HepG2 (cell line): ENCODE measurements around the gene ALPK3. TPM values are rescaled to one million over a fixed set of nuclear protein-coding genes. Genes with fewer than 3 reads are reported as not detected.

Experiments
- ATAC-seq: fragments of 200-7000 bp; cut with Tn5 transposase; 3 replicates; pipeline ENCODE4 v1.9.1; 2020; ENCODE audit warnings: mild to moderate bottlenecking, moderate library complexity
- BruUV-seq: library from RNA; stranded (reverse); fragments of 400-500 nt; replicated peaks from 2 replicates; lab custom pipeline; 2021; lab: Mats Ljungman, UMichigan
- CTCF ChIA-PET: fragments of 300-600 bp; formaldehyde crosslinking; extraction: SDS; loops from one replicate; lab custom pipeline; 2021; ENCODE audit warnings: low total read pairs, inconsistent platforms, low intra/inter-chr PET ratio; lab: Yijun Ruan, JAX
- POLR2A ChIA-PET: fragments of 350-600 bp; sonication (Branson Sonifier 250); formaldehyde crosslinking; loops from one replicate; lab custom pipeline; 2020; ENCODE audit warnings: antibody characterized with exemption, inconsistent platforms; lab: Yijun Ruan, JAX
- DNase-seq: peaks from one replicate; pipeline ENCODE4 v3.0.0-alpha.2; 2015; ENCODE audit warnings: low spot score
- FAIRE-seq: peaks from 3 replicates; lab custom pipeline; 2011; peaks lifted over from hg19 to GRCh38; lab: Jason Lieb, UNC
- H2AFZ ChIP-seq: one replicate; pipeline ENCODE4 v1.6.1; 2011; ENCODE audit warnings: low read length, inconsistent platforms
- H3K27ac ChIP-seq: fragments of 300-600 bp; 3 replicates; pipeline ENCODE4 v1.8.0; 2011; ENCODE audit warnings: mixed run types, mild to moderate bottlenecking, mixed read lengths, low read length, inconsistent platforms; ENCODE audit not compliant: insufficient read depth; ENCODE audit errors: extremely low read length
- H3K27me3 ChIP-seq, 2 experiments: fragments of 200-600 bp in 1 of 2; 2 replicates in 1 of 2; 3 replicates in 1 of 2; pipeline versions ENCODE4 v1.6.0 to v1.8.0; 2011; ENCODE audit warnings: low read length in 2 of 2, mild to moderate bottlenecking in 2 of 2, moderate library complexity in 2 of 2, inconsistent platforms in 1 of 2; ENCODE audit not compliant: insufficient read depth in 2 of 2, control insufficient read depth in 1 of 2
- H3K36me3 ChIP-seq, 2 experiments: fragments of 200-600 bp in 1 of 2; replicated peaks in 1 of 2; 2 replicates in 1 of 2; 3 replicates in 1 of 2; pipeline versions ENCODE4 v1.5.1 to v1.8.0; 2011; ENCODE audit warnings: low read length in 2 of 2, inconsistent platforms in 1 of 2; ENCODE audit not compliant: insufficient read depth in 2 of 2, control insufficient read depth in 1 of 2
- H3K4me1 ChIP-seq: 2 replicates; pipeline ENCODE4 v1.5.1; 2012; ENCODE audit warnings: low read length, inconsistent platforms; ENCODE audit not compliant: insufficient read depth
- H3K4me2 ChIP-seq: 2 replicates; pipeline ENCODE4 v1.6.0; 2011; ENCODE audit warnings: low read depth, low read length, inconsistent platforms
- H3K4me3 ChIP-seq, 3 experiments: fragments of 200-600 bp in 1 of 3; sonication (generic), shearing (Covaris generic) in 1 of 3; replicated peaks in 1 of 3; 2 replicates each; pipeline ENCODE4 v1.5.1; 2011 to 2016; ENCODE audit warnings: low read length in 3 of 3, inconsistent platforms in 2 of 3, low read depth in 2 of 3, mild to moderate bottlenecking in 2 of 3, control low read depth in 1 of 3, mixed read lengths in 1 of 3; ENCODE audit not compliant: insufficient read depth in 1 of 3
- H3K79me2 ChIP-seq: one replicate; pipeline ENCODE4 v1.6.1; 2011; ENCODE audit warnings: low read length, inconsistent platforms; ENCODE audit not compliant: insufficient read depth
- H3K9ac ChIP-seq: 2 replicates; pipeline ENCODE4 v1.6.0; 2011; ENCODE audit warnings: mild to moderate bottlenecking, low read depth, low read length, inconsistent platforms; ENCODE audit not compliant: insufficient read depth
- H3K9me3 ChIP-seq: 2 replicates; pipeline ENCODE4 v1.5.1; 2012; ENCODE audit warnings: mild to moderate bottlenecking, low read length
- H4K20me1 ChIP-seq: 2 replicates; pipeline ENCODE4 v1.6.0; 2011; ENCODE audit warnings: inconsistent platforms, mild to moderate bottlenecking, low read length, moderate library complexity; ENCODE audit not compliant: insufficient read depth
- ARID4A ChIP-seq: sonication (generic); formaldehyde crosslinking; IDR thresholded peaks from 2 replicates; pipeline ENCODE4 v1.5.0; 2020; ENCODE audit warnings: mild to moderate bottlenecking, missing genetic modification reagents, borderline replicate concordance
- ATAD3A ChIP-seq: sonication (generic); formaldehyde crosslinking; IDR thresholded peaks from 2 replicates; pipeline ENCODE4 v1.4.0; 2020; ENCODE audit warnings: missing genetic modification reagents
- EHMT2 ChIP-seq: fragments of 200-600 bp; sonication (generic); IDR thresholded peaks from 2 replicates; pipeline ENCODE4 v1.7.0; 2017; ENCODE audit warnings: antibody characterized with exemption, low read depth, low read length, borderline replicate concordance
- ELF3 ChIP-seq: IDR thresholded peaks from 2 replicates; pipeline ENCODE4 v1.6.1; 2016; ENCODE audit warnings: missing genetic modification reagents, missing compliant biosample characterization
- HNRNPL ChIP-seq: fragments of 200-400 bp; formaldehyde crosslinking; IDR thresholded peaks from 2 replicates; pipeline ENCODE4 v1.6.1; 2017; ENCODE audit warnings: mild to moderate bottlenecking, low read depth, low read length
- PREB ChIP-seq: sonication (generic); formaldehyde crosslinking; IDR thresholded peaks from 2 replicates; pipeline ENCODE4 v1.4.0; 2020; ENCODE audit warnings: missing genetic modification reagents
- RFX1 ChIP-seq: fragments of 450-650 bp; IDR thresholded peaks from 2 replicates; pipeline ENCODE4 v1.6.1; 2017
- RNF219 ChIP-seq: sonication (generic); formaldehyde crosslinking; IDR thresholded peaks from 2 replicates; pipeline ENCODE4 v1.5.0; 2020; ENCODE audit warnings: mild to moderate bottlenecking, missing genetic modification reagents
- TOPORS ChIP-seq: sonication (generic); formaldehyde crosslinking; IDR thresholded peaks from 2 replicates; pipeline ENCODE4 v1.8.0; 2023; ENCODE audit warnings: mild to moderate bottlenecking, missing genetic modification reagents
- ZNF12 ChIP-seq: sonication (generic); formaldehyde crosslinking; IDR thresholded peaks from 2 replicates; pipeline ENCODE4 v1.5.0; 2020; ENCODE audit warnings: missing genetic modification reagents
- ZNF24 ChIP-seq: fragments of 450-650 bp; IDR thresholded peaks from 2 replicates; pipeline ENCODE4 v1.6.1; 2017; ENCODE audit warnings: antibody characterized with exemption, mild to moderate bottlenecking
- ZNF33B ChIP-seq: sonication (generic); formaldehyde crosslinking; IDR thresholded peaks from 2 replicates; pipeline ENCODE4 v1.5.1; 2020; ENCODE audit warnings: mild to moderate bottlenecking, missing genetic modification reagents
- ZNF569 ChIP-seq: sonication (generic); formaldehyde crosslinking; IDR thresholded peaks from 2 replicates; pipeline ENCODE4 v1.5.0; 2020; ENCODE audit warnings: mild to moderate bottlenecking, missing genetic modification reagents, moderate library complexity, borderline replicate concordance
- ZNF7 ChIP-seq: IDR thresholded peaks from 2 replicates; pipeline ENCODE4 v1.6.1; 2016; ENCODE audit warnings: missing biosample characterization, missing genetic modification reagents
- WGBS: methylation state at CpG from one replicate; pipeline ENCODE4 v1.1.6; 2017; ENCODE audit warnings: low lambda C conversion rate; 5-methylcytosine and 5-hydroxymethylcytosine counted together
- in situ Hi-C: cut with HindIII; loops from 2 replicates; pipeline ENCODE4 v1.10.0; 2017; ENCODE audit warnings: low pct_unique_long_range_greater_than_20kb; ENCODE audit not compliant: extremely low pct_ligation_motif_present
- intact Hi-C: fragments of 100-400 bp; cut with micrococcal nuclease; formaldehyde crosslinking; loops from one replicate; pipeline ENCODE4 v1.10.0; 2022; ENCODE audit not compliant: unreplicated experiment
- polyA plus RNA-seq, 8 experiments: library from polyadenylated mRNA; depleted of rRNA in 3 of 8; stranded (reverse) in 7 of 8; unstranded in 1 of 8; fragments of >200 nt; fragmentation: Illumina TruSeq in 4 of 8; extraction: Trizol in 4 of 8; gene quantifications; 2 replicates each; pipeline versions ENCODE4 v1.2.1 to v1.2.3, GENCODE V29; 2011 to 2016; ENCODE audit warnings: low read depth in 4 of 8, missing spikeins in 1 of 8, mixed read lengths in 1 of 8; ENCODE audit not compliant: insufficient read depth in 1 of 8
- total RNA-seq, 5 experiments: library from RNA; depleted of rRNA; stranded (reverse); fragments of >200 nt; fragmentation: Illumina TruSeq; extraction: Trizol; gene quantifications; 2 replicates each; pipeline ENCODE4 v1.2.3, GENCODE V29; 2016; ENCODE audit warnings: low read depth in 1 of 5

The ALPK3 gene
- total and polyA plus RNA-seq, 2 of the 13 experiments (the other 11 are each of a cell fraction or from before 2014, with no cell fraction given): 0.04 to 0.42 TPM

GRCh38 chr15:84889313-84889990 lies 72.3 kb downstream of the ALPK3 start:
- no peak for FAIRE-seq
- POLR2A ChIA-PET: no interaction called here
- Histone ChIP-seq H3K4me1 (peaks cover 40% of the 10 kb centered on the region), H3K4me3 (no peak overlapping the region), H3K27me3 (no peaks in the 10 kb centered on the region; a peak in 2 of 5 replicates), H3K79me2 (no peaks in the 10 kb centered on the region), H4K20me1 (no peaks in the 10 kb centered on the region), H3K9me3 (no peaks in the 10 kb centered on the region), H3K4me2 (no peak overlapping the region), H3K36me3 (no peaks in the 10 kb centered on the region), H3K9ac (no peak overlapping the region), H2AFZ (no peak overlapping the region), H3K27ac (no peak overlapping the region)
- intact Hi-C loops (no loop called here), in situ Hi-C loops (no loop called here)
- no peak for DNase-seq
- 92% methylated on average over 6 of the region's 8 CpGs for WGBS
- no peak for ATAC-seq
- TF ChIP-seq ELF3 (CRISPR knock-in tag) (no peak), TOPORS (no peak), ZNF7 (CRISPR knock-in tag) (no peak), RFX1 (no peak), EHMT2 (no peak), PREB (CRISPR knock-in tag) (no peak), ZNF12 (CRISPR knock-in tag) (no peak), ARID4A (no peak), ZNF24 (no peak), HNRNPL (no peak), ZNF33B (CRISPR knock-in tag) (no peak), RNF219 (no peak), ZNF569 (no peak), ATAD3A (CRISPR knock-in tag) (no peak)
- CTCF ChIA-PET: no interaction called here
- BruUV-seq: no TSS peak
